GM11168 (cell line): Measurements from ENCODE around the gene HEATR3.

ENCODE experiments used
- in situ Hi-C: fragments of 300-500 bp; cut with MboI; formaldehyde crosslinking; loops from one replicate; pipeline ENCODE4 v1.12.0; 2022; ENCODE audit warnings: low sequenced_read_pairs; ENCODE audit not compliant: unreplicated experiment

The HEATR3 gene

DNA sequence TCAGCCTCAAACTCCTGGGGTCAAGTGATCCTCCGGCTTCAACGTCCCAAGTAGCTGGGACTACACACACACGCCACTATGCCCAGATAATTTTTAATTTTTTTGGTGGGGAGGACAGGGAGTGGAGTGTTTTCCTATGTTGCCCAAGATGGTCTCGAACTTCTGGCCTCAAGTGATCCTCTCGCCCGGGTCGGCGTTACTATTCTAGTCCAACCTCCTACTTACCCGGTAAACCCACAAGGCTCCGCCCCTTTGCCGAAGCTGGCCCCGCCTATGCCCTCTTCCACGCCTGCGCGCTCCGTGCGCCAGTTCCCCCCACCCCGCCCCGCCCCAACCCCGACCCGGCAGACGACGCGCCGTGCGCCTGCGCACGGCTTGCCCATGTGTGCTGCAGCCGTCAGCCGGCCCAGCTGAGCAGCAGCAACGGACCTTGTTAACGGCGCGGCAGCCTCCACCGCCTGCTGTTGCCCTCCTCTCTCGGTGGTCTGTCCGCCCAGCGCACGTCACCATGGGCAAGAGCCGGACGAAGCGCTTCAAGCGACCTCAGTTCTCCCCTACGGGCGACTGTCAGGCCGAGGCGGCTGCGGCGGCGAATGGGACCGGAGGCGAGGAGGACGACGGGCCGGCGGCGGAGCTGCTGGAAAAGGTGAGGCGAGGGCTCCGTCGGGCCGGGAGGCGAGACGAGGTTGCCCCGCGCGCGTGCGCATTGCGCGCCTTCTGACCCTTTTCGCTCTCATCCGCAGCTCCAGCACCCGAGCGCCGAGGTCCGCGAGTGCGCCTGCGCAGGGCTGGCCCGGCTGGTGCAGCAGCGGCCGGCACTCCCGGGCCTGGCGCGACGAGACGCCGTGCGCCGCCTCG is at the start of gene HEATR3:
TSS of gene HEATR3 (plus strand) at position 347 of the 858 bp plus-strand sequence. CDS start at position 509, 162 bp downstream.
- in situ Hi-C loops: no loop called here

DNA sequence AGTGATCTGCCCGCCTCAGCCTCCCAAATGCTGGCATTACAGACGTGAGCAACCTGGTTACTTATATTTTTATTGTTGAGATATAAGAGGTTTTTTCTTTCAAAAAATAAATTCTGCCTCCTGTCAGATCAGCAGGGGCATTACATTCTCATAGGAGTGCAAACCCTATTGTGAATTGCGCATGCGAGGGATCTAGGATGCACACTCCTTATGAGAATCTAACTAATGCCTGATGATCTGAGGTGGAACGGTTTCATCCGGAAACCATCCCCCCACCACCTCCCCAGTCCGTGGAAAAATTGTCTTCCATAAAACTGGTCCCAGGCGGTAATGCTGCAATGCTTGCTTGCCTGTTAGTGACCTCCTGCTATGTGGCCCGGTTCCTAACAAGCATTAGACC is 48.2 kb upstream of the HEATR3 start:
- in situ Hi-C loops: no loop called here

- in situ Hi-C loops: no loop called here
Measured at GRCh38 chr16:50021544-50021943, 44.2 kb upstream of the HEATR3 start.

GRCh38 chr16:50023641-50024040 is 42.1 kb upstream of the HEATR3 start:
- in situ Hi-C loops: no loop called here

DNA sequence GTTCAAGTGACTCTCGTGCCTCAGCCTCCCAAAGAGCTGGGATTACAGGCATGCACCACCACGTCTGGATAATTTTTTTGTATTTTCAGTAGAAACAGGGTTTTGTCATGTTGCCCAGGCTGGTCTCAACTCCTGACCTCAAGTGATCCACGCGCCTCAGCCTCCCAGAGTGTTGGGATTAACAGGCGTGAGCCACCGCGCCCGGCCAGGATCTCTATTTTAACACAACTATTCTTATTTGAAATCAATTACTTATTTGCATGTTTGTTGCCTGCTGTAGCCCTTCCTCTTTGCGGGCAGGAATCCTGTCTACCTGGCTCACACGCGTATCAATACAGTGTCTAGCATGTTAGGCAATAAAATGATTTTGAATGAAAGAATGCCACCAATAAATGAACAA is 41.6 kb upstream of the HEATR3 start:
- in situ Hi-C loops: no loop called here

GRCh38 chr16:50024684-50025536 is 40.9 kb upstream of the HEATR3 start, which contains the start of gene CNEP1R1:
TSS of gene CNEP1R1 (plus strand) at chr16:50025225. CDS start at chr16:50025316, 91 bp downstream.
- in situ Hi-C loops: no loop called here

- in situ Hi-C loops: no loop called here
Measured at GRCh38 chr16:50025537-50025931, 40.2 kb upstream of the HEATR3 start.

DNA sequence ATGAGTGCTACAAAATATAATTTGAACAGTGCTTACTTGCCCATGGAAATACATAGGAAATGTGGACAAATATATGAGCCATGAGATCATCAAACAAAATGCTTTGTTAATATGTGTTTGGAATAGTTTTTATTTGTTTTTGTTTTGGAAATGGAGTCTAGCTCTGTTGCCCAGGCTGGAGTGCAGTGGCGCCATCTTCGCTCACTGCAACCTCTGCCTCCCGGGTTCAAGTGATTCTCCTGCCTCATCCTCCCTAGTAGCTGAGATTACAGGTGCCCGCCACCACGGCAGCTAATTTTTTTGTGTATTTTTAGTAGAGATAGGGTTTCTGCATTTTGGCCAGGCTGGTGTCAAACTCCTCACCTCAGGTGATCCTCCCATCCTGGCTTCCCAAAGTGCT is 37.9 kb upstream of the HEATR3 start:
- in situ Hi-C loops: no loop called here

DNA sequence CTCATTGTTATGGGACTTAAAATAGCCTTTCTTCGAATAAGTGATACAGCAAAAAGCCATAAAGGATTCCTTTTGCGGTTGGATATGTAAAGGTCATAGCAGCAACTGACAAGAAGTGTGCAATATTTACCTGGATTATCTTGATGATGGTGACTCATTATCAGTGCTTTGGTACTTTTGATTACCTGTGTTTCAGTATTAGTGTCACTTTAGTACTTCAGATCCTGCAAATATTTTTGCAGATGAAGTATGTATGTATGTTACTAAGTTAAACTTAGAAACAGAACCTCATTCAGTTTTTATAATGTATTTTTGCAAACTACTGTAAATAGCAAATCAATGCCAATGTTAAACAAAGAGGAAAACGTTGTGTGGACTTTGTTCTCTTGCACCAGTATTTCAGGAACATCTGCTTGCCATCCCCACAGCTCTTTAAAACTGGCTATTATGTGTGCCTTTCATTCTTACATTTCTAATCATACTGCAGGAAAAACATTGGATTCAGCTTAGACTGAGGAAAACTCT is 30.2 kb upstream of the HEATR3 start:
- in situ Hi-C loops: no loop called here

DNA sequence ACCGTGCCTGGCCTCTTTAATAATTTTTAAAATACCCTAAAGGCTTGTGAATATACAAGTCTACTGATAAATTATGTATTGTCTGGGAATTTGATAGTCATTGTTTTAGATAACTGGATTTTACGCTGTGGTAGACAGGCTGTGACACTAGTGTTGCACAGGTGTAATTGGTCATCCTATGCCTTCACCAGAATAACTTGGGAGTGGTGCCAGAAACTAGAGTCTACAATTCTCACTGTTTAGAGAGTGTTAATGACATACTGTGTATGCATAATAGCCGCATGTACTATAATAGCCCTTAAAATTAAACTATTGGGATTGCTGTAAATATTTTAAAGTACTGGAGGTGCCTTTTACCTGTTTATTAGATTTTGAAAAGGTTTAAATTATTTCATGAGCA is 29.3 kb upstream of the HEATR3 start:
- in situ Hi-C loops: no loop called here

GRCh38 chr16:50037662-50038220 is 28.0 kb upstream of the HEATR3 start:
- in situ Hi-C loops: no loop called here

DNA sequence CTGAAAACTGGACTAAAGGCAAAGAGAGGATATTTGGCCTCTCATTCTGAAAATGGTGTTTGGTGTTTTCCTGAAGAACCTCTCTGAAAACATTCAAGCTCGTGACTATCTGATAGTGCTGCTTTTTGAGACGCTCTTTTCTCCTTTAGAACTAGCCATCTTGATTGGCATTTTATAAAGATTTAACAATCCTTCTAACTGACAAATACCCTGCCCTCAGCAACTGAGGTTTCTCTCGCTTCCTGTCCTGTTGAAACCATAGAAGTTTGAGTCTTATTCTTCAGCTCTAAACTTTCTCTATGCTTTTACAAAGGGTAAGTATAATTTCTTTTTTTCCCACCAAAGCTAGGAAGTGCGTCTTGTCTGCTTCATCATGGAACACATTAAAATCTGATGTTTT is 27.5 kb upstream of the HEATR3 start:
- in situ Hi-C loops: no loop called here

DNA sequence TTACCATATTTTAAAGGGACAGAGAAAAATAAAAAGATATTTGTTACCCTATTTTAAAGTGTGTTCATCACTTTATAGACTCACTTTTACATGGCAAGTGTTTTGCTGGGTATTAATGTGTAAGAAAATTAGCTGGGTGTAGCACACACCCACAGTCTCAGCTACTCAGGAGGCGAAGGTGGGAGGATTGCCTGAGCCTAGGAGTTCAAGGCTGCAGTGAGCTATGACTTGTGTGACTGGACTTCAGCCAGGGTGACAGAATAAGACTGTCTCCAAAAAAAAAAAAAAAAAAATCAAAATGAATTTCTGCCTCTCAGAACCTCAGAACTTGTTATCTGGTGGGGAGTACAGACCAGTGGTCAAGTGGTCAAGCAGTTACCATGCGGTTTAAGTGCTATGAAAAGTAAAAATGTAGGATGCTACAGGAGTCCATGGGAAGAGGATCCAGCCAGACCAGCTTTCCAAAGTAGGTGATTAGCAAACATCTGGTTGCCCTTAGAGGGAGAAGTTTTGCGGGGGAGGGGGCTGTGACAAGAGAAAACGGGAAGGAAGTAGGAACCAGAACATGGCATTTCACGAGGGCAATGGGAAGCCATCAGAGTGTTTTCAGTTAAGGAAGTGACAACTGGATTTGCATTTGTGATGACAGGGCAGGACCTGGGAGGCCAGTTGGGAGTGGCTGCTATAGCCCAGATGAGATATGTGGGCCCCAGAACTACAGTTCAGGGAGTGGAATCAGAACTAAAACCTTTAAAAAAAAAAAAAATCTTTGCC is 26.8 kb upstream of the HEATR3 start:
- in situ Hi-C loops: no loop called here

GRCh38 chr16:50040018-50040417 is 25.8 kb upstream of the HEATR3 start:
- in situ Hi-C loops: no loop called here

DNA sequence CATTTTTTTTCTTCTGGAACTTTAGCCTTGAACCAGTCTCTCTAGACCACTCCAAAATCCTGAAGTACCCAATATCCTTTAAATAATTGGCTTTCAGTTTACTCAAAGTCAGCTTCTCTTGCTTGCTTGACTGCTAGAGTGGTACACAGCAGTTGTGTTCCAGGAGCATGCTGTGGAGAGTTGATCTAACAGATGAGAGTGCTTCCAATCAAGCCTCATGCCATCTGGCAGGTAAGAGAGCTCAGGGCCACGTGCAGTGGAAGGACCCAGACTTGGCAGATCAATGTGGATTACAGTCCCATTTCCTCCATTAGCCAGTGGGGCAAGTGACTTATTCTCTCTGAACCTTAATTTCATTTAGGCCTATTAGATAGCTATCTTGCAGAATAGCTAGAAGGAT is 25.1 kb upstream of the HEATR3 start:
- in situ Hi-C loops: no loop called here

DNA sequence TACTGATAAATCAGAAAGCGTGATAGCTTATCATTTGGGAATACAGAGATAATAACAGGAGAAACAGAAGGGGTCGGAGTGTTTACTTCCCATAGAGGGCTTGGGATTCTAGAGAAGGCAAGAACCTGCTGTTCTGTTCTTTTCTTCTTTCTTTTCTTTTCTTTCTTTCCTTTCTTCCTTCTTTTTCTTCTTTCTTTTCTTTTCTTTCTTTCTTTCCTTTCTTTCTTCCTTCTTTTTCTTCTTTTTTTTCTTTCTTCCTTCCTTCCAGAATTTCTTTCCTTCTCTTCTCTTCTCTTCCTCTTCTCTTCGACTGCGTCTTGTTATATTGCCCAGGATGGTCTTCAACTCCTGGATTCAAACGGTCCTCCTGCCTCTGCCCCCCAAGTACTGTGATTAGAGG is 22.4 kb upstream of the HEATR3 start:
- in situ Hi-C loops: no loop called here

DNA sequence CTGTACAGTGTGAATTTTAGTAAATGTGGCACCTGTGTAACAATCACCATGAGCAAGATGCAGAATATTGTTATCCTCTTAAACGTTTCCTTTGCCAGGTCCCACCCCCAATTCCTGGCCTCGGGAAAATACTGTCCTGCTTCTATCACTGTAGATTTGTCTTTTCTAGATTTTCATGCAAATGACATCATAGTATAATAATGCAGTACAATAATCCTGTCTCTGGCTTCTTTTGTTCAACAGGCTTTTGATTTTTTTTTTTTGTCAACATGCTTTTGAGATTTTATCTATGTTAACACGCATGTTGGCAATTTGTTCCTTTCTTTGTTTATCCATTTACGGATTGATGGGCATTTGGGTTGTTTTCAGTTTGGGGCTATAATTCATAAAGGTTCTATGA is 20.4 kb upstream of the HEATR3 start:
- in situ Hi-C loops: no loop called here

DNA sequence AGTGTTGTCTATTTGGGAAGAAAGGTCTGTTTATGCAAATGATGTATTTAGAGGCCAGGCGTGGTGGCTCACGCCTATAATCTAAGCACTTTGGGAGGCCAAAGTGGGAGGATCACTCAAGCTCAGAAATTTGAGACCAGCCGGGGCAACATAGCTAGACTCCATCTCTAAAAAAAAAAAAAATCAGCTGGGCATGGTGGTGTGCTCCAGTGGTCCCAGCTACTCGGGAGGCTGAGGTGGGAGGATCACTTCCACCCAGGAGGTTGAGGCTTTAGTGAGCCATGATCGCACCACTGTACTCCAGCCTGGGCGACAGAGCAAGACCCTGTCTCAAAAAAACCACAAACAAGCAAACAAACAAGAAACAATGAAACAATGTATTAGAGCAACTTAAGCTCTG is 18.9 kb upstream of the HEATR3 start:
- in situ Hi-C loops: no loop called here

DNA sequence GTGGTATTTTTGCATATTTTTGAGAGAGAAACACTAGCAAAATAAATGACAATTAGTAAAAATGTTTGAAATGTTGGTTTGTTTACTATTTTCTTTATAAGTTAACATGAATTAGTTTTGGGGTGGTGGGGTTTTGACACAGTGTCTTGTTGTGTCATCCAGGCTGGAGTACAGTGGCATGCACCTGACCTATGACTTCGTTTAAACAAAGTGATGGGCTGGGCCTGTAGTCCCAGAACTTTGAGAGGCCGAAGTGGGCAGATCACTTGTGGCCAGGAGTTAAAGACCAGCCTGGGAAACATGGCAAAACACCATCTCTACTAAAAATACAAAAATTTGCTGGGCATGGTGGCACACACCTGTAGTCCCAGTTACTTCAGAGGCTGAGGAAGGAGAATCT is 17.9 kb upstream of the HEATR3 start:
- in situ Hi-C loops: no loop called here

- in situ Hi-C loops: no loop called here
Measured at GRCh38 chr16:50050802-50051201, 15.0 kb upstream of the HEATR3 start.
